ENCODE results near the gene MAN1C1.
A peak's percentile ranks its signal among the peaks of the same experiment; 100 is the strongest.

The MAN1C1 gene

DNA sequence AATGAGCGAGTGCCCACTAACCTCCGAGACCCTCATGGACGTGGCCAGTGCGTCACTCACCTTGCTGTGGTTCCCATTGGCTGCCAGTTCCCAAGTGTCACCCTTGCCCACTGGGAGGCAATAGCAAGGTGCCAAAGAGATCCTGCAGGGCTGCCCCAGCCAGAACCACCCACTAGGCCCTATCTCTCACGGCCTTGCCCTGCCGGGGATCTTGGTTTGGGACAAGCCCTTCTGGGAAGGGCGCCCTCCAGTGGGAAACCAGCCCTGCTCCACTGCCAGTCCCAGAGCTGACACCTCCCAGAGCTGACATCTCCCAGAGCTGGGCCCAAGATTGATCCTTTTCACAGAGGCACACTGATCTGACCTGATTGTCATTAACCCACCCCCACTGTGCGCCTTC is 181.3 kb downstream of the MAN1C1 start:
- DNase-seq (ENCODE audit: low read depth in 1 of 2, low spot score in 1 of 2) = no peak

DNA sequence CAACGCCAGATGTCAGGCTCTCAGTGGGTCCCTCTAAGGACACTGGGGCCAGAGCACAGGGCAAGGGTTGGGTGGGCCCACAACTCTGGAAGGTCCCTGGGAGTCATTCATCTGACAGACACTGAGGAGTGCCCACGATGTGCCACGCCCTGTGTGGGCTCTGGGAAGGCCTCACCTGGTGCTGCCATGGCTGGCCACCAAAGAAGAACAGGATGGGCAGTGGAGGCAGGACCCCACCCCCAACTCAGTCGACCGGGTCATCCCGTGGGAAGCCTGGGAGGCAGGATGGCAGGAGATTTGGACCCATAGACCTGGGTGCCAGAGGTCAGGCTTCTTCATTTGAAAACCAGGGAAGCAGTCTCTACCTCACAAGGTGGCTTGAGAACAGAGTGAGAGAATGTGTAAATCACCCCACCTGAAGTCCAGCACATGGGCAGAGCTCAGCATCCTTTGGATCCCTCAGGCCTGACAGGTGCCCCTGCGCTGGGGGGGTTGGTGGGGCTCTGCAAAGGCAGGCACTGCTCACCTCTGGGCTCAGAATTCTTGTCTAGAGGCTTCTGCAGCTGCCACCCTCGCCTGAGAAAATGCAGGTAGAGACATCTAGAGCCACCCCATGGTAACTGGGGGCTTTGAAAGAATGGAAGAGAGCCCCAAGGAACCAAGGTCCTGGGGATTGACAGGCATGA is 182.2 kb downstream of the MAN1C1 start:
- no peak for DNase-seq (ENCODE audit: low read depth in 1 of 2, low spot score in 1 of 2)

DNA sequence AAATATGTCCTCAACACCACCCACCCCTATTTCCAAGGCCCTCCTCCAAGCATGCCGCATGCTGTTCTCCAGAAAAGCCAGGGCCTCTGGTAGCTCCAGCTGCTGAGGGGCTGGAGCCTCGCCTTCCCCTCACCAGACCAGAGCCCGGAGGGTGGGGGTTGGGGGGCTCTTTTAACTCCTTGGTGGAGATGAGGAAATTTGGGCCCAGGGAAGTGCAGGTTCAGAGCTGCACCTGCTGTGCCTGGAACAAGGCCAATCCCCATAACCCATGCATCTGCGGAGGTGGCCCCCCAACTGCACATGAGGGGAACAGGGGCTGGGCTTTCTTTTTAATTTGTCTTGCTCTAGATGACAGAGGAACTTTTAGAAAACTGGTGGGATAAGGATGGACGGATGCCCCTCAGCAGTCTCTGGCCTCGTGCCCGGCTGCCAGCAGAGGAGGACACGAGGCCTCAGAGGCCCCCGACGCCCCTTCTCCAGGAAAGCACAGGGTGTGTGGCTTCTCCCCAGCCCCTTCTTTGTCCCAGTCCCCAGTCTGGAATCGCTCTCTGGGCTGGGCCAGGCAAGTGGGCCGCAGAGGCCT is 182.9 kb downstream of the MAN1C1 start:
- DNase-seq (ENCODE audit: low read depth in 1 of 2, low spot score in 1 of 2) = no peak

DNA sequence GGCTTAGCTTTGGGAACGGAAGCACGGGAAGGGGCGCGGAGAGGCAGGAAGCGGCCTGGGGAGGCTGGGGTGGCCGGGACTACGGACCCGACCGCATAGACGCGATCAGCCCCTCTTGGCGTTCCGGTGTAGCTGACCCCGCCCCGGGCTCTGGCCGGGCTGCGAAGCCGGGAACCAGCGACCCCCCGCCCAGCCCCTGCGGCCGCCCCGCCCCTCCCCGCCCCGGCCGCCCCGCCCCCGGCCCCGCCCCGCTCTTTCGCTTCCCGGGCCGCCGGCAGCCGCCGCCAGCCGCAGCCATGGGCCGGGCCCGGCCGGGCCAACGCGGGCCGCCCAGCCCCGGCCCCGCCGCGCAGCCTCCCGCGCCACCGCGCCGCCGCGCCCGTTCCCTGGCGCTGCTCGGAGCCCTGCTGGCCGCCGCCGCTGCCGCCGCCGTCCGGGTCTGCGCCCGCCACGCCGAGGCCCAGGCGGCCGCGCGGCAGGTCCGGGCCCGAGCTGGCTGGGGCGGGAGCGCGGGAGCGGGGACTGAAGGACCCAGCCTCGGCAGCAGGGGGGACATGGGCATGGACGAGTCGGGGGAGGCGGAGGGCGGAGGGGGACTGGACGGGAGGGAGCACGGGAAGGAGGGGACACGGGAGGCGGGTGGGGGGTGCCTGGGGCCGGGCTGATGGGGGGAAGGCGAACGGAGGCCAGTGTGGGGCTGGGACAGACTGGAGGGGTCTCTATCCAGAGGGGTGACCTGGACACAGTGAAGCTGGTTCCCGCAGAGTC is 183.5 kb downstream of the MAN1C1 start, which contains the start of gene SELENON:
TSS of gene SELENON (plus strand) at position 259 of the 768 bp plus-strand sequence. CDS start at position 297, 38 bp downstream.
- peak in 1 of 2 donors; percentile 35 for DNase-seq (ENCODE audit: low read depth in 1 of 2, low spot score in 1 of 2)

DNA sequence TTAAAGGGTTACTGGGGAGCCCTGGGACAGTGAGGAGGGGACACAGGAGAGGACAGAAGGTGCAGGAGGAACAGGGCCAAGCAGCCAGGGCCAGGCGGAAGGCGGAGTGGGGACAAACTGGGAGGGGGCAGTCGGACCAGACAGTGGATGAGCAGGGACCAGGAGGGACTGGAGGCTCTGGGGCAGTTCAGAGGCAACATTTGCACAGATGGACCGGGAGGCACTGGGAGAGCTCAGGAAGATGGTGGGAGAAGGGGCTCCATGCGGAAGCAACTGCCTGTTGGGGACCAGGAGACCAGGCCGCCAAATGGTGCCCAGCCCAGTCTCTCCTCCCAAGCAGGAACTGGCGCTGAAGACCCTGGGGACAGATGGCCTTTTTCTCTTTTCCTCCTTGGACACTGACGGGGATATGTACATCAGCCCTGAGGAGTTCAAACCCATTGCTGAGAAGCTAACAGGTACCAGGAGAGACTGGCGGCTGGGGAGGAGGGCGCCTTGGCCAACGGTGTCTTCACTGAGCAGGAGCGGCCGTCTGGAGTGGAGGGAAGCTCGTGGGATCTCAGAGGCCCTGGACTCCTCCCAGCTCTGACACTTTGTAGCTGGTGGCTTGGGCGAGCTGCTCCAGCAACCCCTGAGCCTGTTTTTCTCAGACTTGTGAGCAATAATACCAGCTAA is 184.2 kb downstream of the MAN1C1 start:
- DNase-seq (ENCODE audit: low read depth in 1 of 2, low spot score in 1 of 2) = no peak

DNA sequence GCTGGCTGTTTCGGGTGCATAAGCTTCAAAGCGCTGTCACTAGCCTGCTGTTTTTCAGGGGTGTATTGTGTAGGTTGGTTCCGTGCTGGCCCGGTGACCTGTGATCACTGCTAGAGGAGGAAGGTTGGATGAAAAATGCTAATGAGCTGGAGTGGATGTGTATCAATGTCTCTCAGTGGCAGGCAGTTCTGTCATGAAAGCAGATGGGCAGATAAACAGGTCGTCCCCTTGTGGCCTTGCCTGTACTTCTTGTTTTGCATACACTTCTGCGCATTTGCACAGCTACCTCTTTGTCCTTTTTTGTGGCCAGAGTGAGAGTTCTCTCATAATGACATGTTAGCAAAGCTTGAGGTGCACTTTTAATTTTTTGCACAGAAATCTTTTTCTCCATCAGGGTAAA is 186.3 kb downstream of the MAN1C1 start:
- DNase-seq (ENCODE audit: low read depth in 1 of 2, low spot score in 1 of 2) = no peak

DNA sequence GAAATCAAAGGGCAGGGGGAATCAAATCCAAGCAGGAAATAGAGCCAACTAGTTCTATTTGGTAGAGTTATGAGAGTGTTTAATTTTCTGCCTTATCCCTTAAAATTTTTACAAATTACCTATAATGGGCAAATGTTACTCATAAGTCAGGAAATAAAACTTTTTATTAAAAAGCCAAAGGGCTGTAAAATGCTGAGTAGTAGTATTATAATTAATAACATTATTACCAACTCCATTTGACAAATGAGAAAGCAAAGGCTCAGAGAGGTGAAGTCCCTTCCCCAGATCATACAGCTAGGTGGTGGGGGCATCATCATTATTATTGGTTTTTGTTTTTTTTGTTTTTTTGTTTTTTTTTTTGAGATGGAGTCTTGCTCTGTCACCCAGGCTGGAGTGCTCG is 186.8 kb downstream of the MAN1C1 start:
- no peak for DNase-seq (ENCODE audit: low read depth in 1 of 2, low spot score in 1 of 2)

- no peak for DNase-seq (ENCODE audit: low read depth in 1 of 2, low spot score in 1 of 2)
These were observed 187.8 kb downstream of the MAN1C1 start for GRCh38 chr1:25804244-25804963.

GRCh38 chr1:25804964-25805862 is 188.6 kb downstream of the MAN1C1 start:
- DNase-seq (ENCODE audit: low read depth in 1 of 2, low spot score in 1 of 2) = no peak

DNA sequence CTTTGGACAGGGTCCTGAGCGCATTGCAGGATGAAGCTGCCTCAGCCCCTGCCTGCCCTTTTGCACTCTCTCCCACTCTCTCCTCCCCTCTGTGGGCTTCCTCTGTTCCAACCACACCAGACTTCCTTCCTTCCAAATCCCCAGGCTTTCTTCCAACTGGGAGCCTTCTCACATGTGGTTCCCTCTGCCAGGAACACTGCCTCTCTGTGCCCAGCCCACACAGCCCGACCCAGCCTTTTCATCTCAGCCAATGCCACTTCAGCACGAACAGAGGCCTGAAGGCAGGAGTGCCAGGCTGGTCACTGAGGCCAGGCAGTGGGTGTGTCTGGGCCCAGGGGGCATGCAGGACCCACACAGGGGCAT is 189.3 kb downstream of the MAN1C1 start:
- no peak for DNase-seq (ENCODE audit: low read depth in 1 of 2, low spot score in 1 of 2)

DNA sequence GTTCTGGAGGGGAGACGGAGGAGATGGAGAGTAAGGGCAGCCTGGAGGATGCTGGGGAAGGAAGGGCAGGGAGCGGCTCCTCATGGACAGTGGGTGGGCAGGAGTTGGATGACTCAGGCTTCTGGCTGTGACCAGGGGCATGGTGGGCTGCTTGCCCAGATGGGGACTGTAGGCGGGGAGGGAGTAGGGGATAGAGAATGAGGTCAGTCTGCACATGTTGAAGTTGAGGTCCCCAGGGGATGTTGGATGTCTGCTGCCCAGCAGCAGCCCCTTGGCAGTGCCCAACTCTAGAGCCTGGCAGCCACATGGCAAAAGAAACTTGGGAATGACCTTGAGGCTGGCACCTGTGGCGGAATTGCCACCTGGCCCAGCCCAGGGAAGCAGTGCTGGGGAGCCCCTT is 189.8 kb downstream of the MAN1C1 start:
- no peak for DNase-seq (ENCODE audit: low read depth in 1 of 2, low spot score in 1 of 2)

GRCh38 chr1:25807480-25808390 is 191.1 kb downstream of the MAN1C1 start:
- DNase-seq (ENCODE audit: low read depth in 1 of 2, low spot score in 1 of 2) = no peak

GRCh38 chr1:25808481-25809244 is 192.1 kb downstream of the MAN1C1 start:
- no peak for DNase-seq (ENCODE audit: low read depth in 1 of 2, low spot score in 1 of 2)

- no peak for DNase-seq (ENCODE audit: low read depth in 1 of 2, low spot score in 1 of 2)
These were observed 192.8 kb downstream of the MAN1C1 start for GRCh38 chr1:25809283-25809926.

DNA sequence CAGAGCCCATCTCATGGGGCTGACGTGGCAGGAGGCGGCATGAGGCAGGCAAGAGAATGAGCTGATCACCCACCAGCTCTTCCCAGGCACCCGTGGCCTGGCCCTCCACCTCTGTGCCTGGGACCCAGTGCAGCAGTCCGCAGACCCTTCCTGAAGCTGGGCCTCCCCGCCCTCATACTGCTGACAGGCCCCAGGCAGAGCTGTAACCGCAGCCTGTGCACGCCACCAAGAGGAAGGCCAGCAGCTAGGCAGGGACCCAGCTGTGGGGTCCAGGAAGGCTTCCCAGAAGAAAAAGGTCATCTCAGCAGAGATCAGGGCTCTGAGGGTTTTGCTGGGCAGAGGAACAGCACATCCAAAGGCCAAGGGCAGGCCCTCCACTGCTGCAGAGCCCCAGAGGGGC is 193.3 kb downstream of the MAN1C1 start:
- DNase-seq (ENCODE audit: low read depth in 1 of 2, low spot score in 1 of 2) = no peak

- peak; percentile 65 to 75 for DNase-seq (ENCODE audit: low read depth in 1 of 2, low spot score in 1 of 2)
These were observed 194.0 kb downstream of the MAN1C1 start for GRCh38 chr1:25810341-25811299.
